Measurements from ENCODE around the gene ZNF500. TPM values are rescaled to one million over a fixed set of nuclear protein-coding genes. Genes with fewer than 3 reads are reported as not detected.

Gene ZNF500
- total and polyA plus RNA-seq, 8 donors, result 12.5 to 20.8 (median 15.2) TPM

DNA sequence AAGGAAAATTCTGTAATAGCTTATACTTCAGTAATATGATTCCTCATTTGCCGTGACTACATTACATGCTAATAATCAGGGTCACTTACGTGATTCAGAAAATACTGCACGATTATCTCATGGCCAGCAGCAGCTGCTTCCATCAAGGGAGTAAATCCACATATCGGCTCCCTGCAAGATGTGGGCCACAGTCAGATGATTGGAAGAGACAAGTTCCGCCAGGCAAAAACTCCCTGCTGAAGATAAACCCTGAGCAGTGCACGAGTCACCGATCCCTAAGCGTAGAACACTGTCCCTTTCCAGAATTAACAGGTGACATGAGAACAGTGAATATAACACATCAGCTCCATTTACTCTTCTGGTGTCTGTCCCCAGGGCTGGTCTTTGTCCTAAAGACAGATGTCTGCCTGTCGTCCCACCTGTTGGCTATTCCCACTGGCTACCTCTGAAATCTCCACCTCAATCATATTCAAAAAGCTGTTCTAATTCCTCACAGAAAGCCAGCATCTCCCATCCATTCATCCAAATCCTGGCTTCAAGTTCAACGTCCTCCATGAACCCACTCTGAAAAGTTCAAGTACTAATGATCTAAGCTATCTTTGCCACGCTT, 42.2 kb downstream of the ZNF500 start:
- TF ChIP-seq, protein P1, sequence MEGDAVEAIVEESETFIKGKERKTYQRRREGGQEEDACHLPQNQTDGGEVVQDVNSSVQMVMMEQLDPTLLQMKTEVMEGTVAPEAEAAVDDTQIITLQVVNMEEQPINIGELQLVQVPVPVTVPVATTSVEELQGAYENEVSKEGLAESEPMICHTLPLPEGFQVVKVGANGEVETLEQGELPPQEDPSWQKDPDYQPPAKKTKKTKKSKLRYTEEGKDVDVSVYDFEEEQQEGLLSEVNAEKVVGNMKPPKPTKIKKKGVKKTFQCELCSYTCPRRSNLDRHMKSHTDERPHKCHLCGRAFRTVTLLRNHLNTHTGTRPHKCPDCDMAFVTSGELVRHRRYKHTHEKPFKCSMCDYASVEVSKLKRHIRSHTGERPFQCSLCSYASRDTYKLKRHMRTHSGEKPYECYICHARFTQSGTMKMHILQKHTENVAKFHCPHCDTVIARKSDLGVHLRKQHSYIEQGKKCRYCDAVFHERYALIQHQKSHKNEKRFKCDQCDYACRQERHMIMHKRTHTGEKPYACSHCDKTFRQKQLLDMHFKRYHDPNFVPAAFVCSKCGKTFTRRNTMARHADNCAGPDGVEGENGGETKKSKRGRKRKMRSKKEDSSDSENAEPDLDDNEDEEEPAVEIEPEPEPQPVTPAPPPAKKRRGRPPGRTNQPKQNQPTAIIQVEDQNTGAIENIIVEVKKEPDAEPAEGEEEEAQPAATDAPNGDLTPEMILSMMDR (IDR thresholded peaks at IDR 0.05), result no peak
- H3K27me3 ChIP-seq, result no peaks in the 10 kb centered on the region
- no peaks in the 10 kb centered on the region for H3K4me1 ChIP-seq
- peaks cover 0 to 73% of the 10 kb centered on the region in 2 donors for H3K36me3 ChIP-seq
- H3K27ac ChIP-seq, result no peak overlapping the region
- no peak overlapping the region for H3K4me3 ChIP-seq
- intact Hi-C loops (cut with DNase I), result no loop called here
- ATAC-seq (no peak), DNase-seq (no peak)
- H3K9me3 ChIP-seq, result no peaks in the 10 kb centered on the region

DNA sequence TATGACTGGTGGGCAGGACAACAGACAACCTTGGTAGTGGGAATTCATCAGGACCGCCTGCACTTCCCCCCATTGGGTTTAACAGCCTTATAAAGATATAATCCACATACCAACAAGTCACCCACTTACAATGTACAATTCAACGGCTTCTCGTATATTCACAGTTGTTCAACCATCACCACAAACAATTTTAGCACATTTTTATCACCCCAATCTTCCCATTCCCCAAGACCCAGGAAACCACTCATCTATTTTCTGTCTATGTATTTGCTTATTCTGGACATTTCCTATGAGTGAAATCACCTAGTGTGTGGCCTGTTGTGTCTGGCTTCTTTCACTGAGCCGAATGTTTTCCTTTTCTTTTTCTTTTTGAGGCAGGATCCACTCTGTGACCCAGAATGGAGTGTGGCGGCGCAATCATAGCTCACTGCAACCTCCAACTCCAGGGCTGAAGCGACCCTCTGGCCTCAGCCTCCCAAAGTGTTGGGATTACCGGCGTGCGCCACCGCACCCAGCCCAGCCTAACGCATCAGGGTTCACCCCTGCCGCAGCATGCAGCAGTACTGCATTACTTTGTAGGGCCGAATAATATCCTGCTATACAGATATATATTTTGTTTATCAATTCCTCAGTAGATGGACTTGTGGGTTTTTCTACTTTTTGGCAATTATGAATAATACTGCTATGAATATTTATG, 43.7 kb downstream of the ZNF500 start:
- peaks cover 0 to 66% of the 10 kb centered on the region in 2 donors for H3K36me3 ChIP-seq

DNA sequence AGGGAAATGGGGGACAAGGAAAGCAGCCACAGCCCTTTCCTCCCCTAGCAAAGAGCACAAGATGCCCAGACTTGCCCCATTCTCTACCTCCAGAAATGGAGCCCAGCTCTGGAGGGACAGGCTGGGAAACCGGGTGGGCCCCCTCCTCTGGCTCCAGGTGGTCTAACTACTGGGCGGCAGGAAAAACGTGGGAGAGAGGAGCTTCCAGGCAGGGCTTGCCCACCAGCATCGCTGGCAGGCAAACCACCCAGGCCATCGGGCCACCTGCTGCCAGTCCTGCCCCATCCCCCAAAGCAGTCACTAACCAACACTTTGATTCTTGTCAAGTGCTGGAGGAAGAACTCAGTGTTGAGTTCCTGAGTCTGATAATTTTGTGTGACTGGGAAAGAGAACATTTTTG, 48.5 kb downstream of the ZNF500 start:
- DNase-seq, result peak in 1 of 4 donors; percentile 58
- TF ChIP-seq, protein P1 (IDR thresholded peaks at IDR 0.05), result no peak
- peaks cover 0 to 65% of the 10 kb centered on the region in 2 donors for H3K36me3 ChIP-seq

More for the DNA sequence above, 43.7 kb downstream of the ZNF500 start:
- DNase-seq, result no peak
- Histone ChIP-seq H3K9me3 (no peaks in the 10 kb centered on the region), H3K4me1 (no peaks in the 10 kb centered on the region), H3K27ac (no peak overlapping the region), H3K27me3 (no peaks in the 10 kb centered on the region), H3K4me3 (no peak overlapping the region)
- intact Hi-C loops (cut with DNase I), result no loop called here
- TF ChIP-seq, protein P1 (IDR thresholded peaks at IDR 0.05), result no peak
- no peak for ATAC-seq

DNA sequence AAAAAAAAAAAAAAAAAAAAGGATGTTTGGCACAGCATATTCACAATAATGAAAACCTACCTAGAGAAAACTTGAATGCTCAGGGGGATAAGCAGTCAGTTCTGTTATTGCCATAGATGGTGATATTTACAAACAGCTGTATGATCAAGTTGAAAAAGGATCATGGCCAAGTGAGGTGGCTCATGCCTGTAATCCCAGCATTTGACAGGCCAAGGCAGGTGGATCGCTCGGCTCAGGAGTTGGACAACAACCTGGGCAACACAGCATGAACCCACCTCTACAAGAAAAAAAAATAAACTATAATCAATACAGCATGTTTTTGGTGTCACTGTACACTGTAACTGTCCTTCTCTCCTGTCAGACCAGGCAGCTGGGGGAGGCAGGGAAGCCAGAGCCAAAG, 52.0 kb downstream of the ZNF500 start:
- ATAC-seq, result no peak
- Histone ChIP-seq H3K9me3 (no peaks in the 10 kb centered on the region), H3K36me3 (peaks cover 0 to 74% of the 10 kb centered on the region in 2 donors), H3K4me1 (no peaks in the 10 kb centered on the region), H3K4me3 (no peak overlapping the region), H3K27ac (no peak overlapping the region), H3K27me3 (no peaks in the 10 kb centered on the region)
- peak in 1 of 4 donors; percentile 36 for DNase-seq
- intact Hi-C loops (cut with DNase I), result no loop called here
- TF ChIP-seq, protein P1 (IDR thresholded peaks at IDR 0.05), result no peak

More for the DNA sequence above, 48.5 kb downstream of the ZNF500 start:
- Histone ChIP-seq H3K4me3 (no peak overlapping the region), H3K4me1 (no peaks in the 10 kb centered on the region), H3K9me3 (no peaks in the 10 kb centered on the region), H3K27me3 (no peaks in the 10 kb centered on the region), H3K27ac (no peak overlapping the region)
- no peak for ATAC-seq
- intact Hi-C loops (cut with DNase I), result no loop called here

DNA sequence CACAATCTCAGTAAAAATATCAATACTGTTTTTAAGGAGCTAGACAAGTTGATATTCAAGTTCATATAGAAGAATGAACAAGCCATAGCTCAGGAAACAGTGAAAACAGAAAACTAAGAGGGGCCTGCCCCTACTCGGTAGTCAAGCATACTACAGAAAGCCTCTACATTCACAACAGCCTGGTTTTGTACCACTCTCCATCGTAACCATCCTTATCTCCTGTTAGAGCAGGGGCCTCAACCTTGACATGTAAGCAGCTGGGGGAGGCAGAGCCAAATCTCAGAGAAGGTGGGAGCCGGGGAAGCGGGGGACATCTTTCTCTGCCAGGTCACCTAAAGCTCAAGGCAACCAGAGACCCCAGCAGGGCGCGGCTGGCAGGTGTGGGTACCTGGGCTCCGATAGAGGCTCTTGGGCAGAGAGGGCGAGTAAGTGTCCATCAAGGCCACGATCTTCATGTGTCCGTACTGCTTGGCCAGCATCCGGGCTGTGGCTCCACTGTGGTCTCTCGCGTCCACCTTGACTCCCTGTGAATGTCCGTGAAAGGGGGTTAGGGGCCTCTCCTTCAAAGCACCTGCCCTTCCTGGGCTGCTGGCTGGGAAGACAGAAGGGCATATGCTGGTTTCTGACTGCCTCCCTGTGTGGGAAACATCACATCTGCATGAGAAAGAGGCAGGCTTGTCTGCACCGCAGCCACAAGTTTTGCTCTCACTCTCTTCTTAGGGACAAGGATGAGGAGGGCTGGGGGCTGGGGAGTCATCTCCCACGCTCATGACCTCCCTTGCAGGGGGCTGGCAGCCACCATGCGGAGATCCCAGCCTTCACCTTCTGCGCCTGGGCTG, 53.1 kb downstream of the ZNF500 start:
- no peaks in the 10 kb centered on the region for H3K27me3 ChIP-seq
- ATAC-seq (no peak), DNase-seq (peak in 1 of 4 donors; percentile 51)
- intact Hi-C loops (cut with DNase I), result no loop called here
- H3K9me3 ChIP-seq, result no peaks in the 10 kb centered on the region
- no peaks in the 10 kb centered on the region for H3K4me1 ChIP-seq
- H3K27ac ChIP-seq, result no peak overlapping the region
- no peak overlapping the region for H3K4me3 ChIP-seq
- H3K36me3 ChIP-seq, result peaks cover 0 to 77% of the 10 kb centered on the region in 2 donors
- TF ChIP-seq, protein P1 (IDR thresholded peaks at IDR 0.05), result no peak
